Activated naive CD4-positive, alpha-beta T cell treated with anti-CD3 and anti-CD28 coated beads, Interleukin-2, amount 50 U/mL, for 72 hours (primary cell): Measurements from ENCODE around the gene PID1. TPM values are rescaled to one million over a fixed set of nuclear protein-coding genes. Genes with fewer than 3 reads are reported as not detected.

Source experiments
- ATAC-seq, 2 donors: fragments of 150-1000 bp; cut with Tn5 transposase; 2 replicates each; pipeline ENCODE4 v1.10.0; 2021; ENCODE audit warnings: mild to moderate bottlenecking in 2 of 2, moderate library complexity in 2 of 2
- DNase-seq, 2 donors: peaks; one replicate each; pipeline ENCODE4 v3.0.0; 2021 to 2022; ENCODE audit warnings: low spot score in 2 of 2
- H3K27ac Mint-ChIP-seq, 2 donors: one replicate each; pipeline ENCODE4 v1.8.0; 2022; ENCODE audit warnings: mild to moderate bottlenecking in 2 of 2, mixed read lengths in 2 of 2
- H3K36me3 Mint-ChIP-seq, 2 donors: one replicate each; pipeline ENCODE4 v1.8.0; 2022; ENCODE audit warnings: mixed read lengths in 2 of 2
- H3K9me3 Mint-ChIP-seq, 2 donors: one replicate each; pipeline ENCODE4 v1.8.0; 2022; ENCODE audit warnings: mixed read lengths in 2 of 2
- total RNA-seq, 2 donors: library from RNA; stranded (reverse); gene quantifications; one replicate each; pipeline ENCODE4 v1.2.3, GENCODE V29; 2022

The PID1 gene
- total RNA-seq, 2 donors from 2014 or later: not detected

- DNase-seq: no peak
- ATAC-seq: no peak
- H3K36me3 Mint-ChIP-seq: peaks cover 0 to 3% of the 10 kb centered on the region in 2 donors
- H3K27ac Mint-ChIP-seq: no peak overlapping the region
- H3K9me3 Mint-ChIP-seq: peaks cover 4 to 11% of the 10 kb centered on the region in 2 donors
Measured at GRCh38 chr2:229130522-229130921, 140.6 kb downstream of the PID1 start.

DNA sequence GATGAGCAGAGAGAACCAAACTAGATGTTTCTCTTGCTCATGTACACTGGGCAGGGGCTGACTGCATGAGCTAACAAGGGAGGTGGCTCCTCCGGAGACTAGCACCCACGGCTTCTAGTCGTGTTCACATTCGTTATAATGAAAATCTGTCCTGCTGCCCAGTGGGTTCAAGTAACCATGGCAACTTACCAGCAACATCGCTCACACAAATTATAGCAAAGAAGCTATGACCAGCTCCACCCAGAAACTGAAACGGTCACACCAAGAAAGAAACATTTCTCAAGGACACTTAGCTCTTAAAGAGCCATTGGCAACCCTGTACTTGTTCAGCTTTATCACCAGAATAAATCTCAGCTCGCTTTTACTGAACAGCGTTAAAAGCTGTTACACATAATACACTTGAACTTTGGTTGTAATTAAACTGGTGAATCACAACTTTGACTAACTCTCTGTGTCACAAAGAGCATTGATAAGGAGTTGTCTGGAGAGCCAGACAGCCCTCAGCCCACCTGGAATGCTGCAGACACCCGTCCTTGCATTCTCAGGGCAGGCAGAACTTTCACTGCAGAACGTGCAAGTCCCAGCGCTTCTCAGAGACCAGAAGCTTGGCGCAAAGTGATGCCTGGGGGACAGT, 141.2 kb downstream of the PID1 start:
- DNase-seq (no peak), ATAC-seq (no peak)
- peaks cover 7 to 11% of the 10 kb centered on the region in 2 donors for H3K9me3 Mint-ChIP-seq
- no peak overlapping the region for H3K27ac Mint-ChIP-seq
- peaks cover 0 to 5% of the 10 kb centered on the region in 2 donors for H3K36me3 Mint-ChIP-seq

DNA sequence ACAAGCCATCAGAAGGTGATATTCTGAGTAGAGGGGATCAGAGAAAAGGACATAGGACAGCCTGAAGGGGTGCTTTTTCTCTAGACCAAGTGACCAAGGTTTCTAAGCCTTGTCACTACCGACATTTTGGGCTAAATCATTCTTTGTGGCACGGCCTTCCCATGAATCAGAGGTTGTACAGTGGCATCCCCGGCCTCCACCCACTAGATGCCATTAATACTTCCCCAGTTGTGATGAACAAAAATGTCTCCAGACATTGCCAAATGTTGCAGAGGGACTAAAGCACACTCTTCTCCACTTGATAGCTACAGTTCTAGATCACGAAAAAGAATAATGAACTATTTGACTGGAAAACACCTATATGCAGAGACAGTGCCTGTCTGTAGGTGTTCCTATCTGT, 143.6 kb downstream of the PID1 start:
- H3K36me3 Mint-ChIP-seq: peaks cover 0 to 5% of the 10 kb centered on the region in 2 donors
- ATAC-seq (no peak), DNase-seq (no peak)
- H3K27ac Mint-ChIP-seq: no peak overlapping the region
- H3K9me3 Mint-ChIP-seq: peaks cover 7 to 8% of the 10 kb centered on the region in 2 donors

GRCh38 chr2:229126066-229126465, 145.0 kb downstream of the PID1 start:
- DNase-seq (no peak), ATAC-seq (no peak)
- peaks cover 7 to 8% of the 10 kb centered on the region in 2 donors for H3K9me3 Mint-ChIP-seq
- no peak overlapping the region for H3K27ac Mint-ChIP-seq
- peaks cover 0 to 5% of the 10 kb centered on the region in 2 donors for H3K36me3 Mint-ChIP-seq

DNA sequence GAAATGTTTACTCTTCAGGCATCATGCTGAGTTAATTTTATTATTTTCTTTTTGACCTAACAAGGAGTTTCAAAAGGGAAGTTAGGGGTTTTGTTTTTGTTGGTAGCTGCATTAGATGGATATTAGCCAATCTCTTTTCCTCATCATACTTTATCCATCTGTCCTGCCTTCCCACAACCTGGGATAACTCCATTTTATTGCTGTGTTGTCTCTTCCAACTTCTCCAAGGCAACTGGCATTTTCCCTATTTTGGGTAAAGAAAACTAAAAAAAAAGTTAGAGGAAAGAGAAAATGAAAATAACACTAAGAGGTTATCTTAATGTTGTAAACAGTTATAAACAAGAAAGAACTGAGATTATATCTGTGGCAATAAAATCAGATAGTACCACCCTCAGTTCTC, 147.0 kb downstream of the PID1 start:
- H3K9me3 Mint-ChIP-seq: peaks cover 7 to 8% of the 10 kb centered on the region in 2 donors
- ATAC-seq (no peak), DNase-seq (no peak)
- no peak overlapping the region for H3K27ac Mint-ChIP-seq
- peaks cover 0 to 5% of the 10 kb centered on the region in 2 donors for H3K36me3 Mint-ChIP-seq

DNA sequence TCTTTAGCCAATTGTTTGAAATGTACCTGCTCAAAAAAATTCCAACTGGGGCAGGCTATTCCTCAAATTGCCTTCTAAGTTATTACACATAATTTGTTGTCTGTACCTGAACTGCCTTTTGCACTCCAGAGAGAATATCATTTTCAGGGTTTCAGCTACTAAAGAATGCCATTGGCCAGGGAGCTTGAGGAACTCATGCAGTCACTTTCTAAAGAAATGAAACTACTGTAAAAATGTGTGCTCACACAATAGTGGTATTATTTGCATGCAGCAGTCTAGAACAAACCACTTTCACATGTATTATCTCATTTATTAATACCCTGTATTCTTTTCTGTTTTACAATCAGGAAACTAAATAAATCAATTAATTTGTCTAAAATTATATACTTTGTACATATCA, 152.2 kb downstream of the PID1 start:
- H3K9me3 Mint-ChIP-seq: peaks cover 4 to 7% of the 10 kb centered on the region in 2 donors
- no peak overlapping the region for H3K27ac Mint-ChIP-seq
- DNase-seq (no peak), ATAC-seq (no peak)
- H3K36me3 Mint-ChIP-seq: no peaks in the 10 kb centered on the region

GRCh38 chr2:229118336-229118735, 152.8 kb downstream of the PID1 start:
- H3K27ac Mint-ChIP-seq: no peak overlapping the region
- DNase-seq (no peak), ATAC-seq (no peak)
- peaks cover 4 to 7% of the 10 kb centered on the region in 2 donors for H3K9me3 Mint-ChIP-seq
- no peaks in the 10 kb centered on the region for H3K36me3 Mint-ChIP-seq

DNA sequence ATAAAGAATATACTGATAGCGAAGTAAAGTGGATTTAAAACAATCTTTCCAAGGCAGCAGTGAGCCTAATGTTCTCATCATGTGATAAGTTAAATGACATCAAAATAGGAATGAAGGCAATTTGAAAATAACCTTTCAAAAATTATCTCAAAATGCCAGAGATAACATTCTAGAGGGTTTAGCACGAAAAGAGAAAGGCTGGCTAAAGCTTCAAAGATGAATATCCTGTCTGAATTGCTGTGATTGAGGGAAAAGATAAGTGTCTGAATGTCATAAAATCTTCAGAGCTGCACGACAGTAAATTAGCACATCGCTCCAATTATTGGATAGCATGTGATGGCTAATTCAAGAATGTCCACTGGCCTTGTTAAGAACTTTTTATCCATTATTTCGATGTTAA, 159.3 kb downstream of the PID1 start:
- DNase-seq (no peak), ATAC-seq (no peak)
- Mint-ChIP-seq H3K9me3 (peaks cover 9 to 11% of the 10 kb centered on the region in 2 donors), H3K27ac (no peak overlapping the region), H3K36me3 (no peaks in the 10 kb centered on the region)

- ATAC-seq: no peak
- peaks cover 5 to 9% of the 10 kb centered on the region in 2 donors for H3K9me3 Mint-ChIP-seq
- H3K27ac Mint-ChIP-seq: no peak overlapping the region
- H3K36me3 Mint-ChIP-seq: no peaks in the 10 kb centered on the region
- DNase-seq: no peak
Measured at GRCh38 chr2:229109195-229109594, 161.9 kb downstream of the PID1 start.

GRCh38 chr2:229107601-229108000, 163.5 kb downstream of the PID1 start:
- ATAC-seq (no peak), DNase-seq (no peak)
- Mint-ChIP-seq H3K36me3 (no peaks in the 10 kb centered on the region), H3K27ac (no peak overlapping the region), H3K9me3 (peaks cover 5 to 6% of the 10 kb centered on the region in 2 donors)

DNA sequence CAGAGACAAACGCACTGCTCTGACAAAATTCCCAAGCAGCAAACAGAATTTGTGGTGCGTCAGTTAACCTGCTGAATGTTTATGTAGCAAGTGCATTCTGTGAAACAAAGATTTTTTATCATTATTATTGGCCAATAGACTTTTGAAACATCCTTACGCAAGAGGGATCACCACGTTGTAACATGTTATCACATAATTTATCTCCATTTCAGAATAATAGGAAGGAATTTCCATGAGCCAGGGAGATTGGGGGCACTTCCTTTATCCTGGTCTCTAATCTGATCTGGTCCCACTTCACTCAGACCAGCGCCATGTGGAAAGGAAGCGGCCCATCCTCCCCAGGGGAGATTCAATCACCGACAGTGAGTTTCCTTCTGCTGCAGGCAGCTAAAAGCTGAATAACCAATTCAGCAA, 166.1 kb downstream of the PID1 start:
- ATAC-seq: no peak
- Mint-ChIP-seq H3K27ac (no peak overlapping the region), H3K36me3 (no peaks in the 10 kb centered on the region), H3K9me3 (peaks cover 3 to 5% of the 10 kb centered on the region in 2 donors)
- DNase-seq: no peak

DNA sequence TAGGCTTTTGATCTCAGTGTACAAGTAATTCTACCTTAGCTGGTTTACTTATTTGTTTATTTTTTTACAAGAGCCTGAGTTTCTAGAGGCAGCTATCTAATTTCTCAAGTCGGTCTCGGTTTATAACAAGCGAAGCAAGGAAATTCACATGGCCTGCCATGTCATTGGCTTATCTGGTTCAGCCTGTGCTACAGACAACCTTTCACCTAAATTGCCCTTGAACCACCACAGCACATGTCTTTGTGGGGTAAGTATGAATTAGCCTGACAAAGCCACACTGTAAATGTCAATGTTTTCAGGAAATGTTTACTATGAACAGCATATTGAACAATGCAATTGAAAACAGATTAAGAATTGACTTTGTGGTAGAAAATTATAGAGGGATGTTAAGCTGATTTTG, 167.1 kb downstream of the PID1 start:
- Mint-ChIP-seq H3K27ac (no peak overlapping the region), H3K36me3 (no peaks in the 10 kb centered on the region), H3K9me3 (peaks cover 5 to 7% of the 10 kb centered on the region in 2 donors)
- ATAC-seq: no peak
- DNase-seq: no peak

- no peak overlapping the region for H3K27ac Mint-ChIP-seq
- DNase-seq (no peak), ATAC-seq (no peak)
- peaks cover 5 to 7% of the 10 kb centered on the region in 2 donors for H3K9me3 Mint-ChIP-seq
- no peaks in the 10 kb centered on the region for H3K36me3 Mint-ChIP-seq
Measured at GRCh38 chr2:229101314-229101713, 169.8 kb downstream of the PID1 start.

GRCh38 chr2:229099231-229099630, 171.9 kb downstream of the PID1 start:
- peaks cover 4 to 5% of the 10 kb centered on the region in 2 donors for H3K9me3 Mint-ChIP-seq
- no peak overlapping the region for H3K27ac Mint-ChIP-seq
- no peak for DNase-seq
- no peak for ATAC-seq
- no peaks in the 10 kb centered on the region for H3K36me3 Mint-ChIP-seq

DNA sequence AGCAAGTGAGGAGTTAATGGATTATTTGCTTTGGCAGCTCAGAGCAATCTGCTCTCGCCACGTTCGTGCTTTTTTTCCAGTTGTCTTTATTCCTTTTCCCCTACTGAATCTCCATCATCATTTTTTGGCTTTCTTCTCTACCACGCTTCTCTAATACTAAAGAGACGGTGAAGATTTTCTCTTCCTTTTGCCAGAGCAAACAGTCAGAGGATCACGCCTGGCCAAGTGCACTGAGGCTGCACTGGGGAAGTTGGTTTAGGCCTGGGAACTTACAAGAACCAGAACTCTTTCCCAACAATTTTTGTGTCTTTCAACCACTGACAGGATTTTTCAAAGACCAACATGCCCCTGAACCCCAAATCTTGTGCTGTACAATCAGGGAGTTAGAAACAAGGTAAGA, 172.3 kb downstream of the PID1 start:
- Mint-ChIP-seq H3K36me3 (no peaks in the 10 kb centered on the region), H3K27ac (no peak overlapping the region), H3K9me3 (peaks cover 5 to 7% of the 10 kb centered on the region in 2 donors)
- ATAC-seq (no peak), DNase-seq (no peak)

DNA sequence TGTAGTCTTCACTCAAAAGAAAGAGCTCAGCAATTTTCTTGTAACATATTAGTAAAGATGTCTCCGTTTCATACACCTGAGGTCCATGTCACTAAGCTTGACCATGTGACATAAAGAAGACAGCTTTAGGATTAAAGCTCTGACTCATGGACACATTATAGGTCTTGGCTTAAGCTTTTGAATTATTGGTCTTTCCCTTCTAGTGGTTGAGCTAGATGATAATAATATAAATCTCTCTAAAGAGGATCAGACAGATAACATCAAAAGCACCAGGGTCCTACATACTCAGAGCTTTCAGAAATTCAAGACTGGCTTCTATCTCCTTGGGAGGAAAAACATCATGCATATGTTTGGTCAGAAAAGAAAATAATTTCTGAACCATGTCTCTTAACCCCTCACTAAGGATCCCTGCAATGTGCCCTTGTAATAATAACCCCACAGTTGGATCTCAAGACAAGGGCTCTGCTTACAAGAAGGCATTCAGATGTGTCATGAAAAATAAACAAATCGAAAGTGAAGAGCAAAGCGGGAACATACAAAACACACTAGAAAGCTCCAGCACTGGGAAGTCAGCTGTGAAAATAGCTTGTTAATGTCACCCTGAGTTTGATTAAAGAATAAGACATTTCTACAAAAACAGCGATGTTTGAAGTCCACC, 174.5 kb downstream of the PID1 start:
- H3K27ac Mint-ChIP-seq: no peak overlapping the region
- DNase-seq: no peak
- no peaks in the 10 kb centered on the region for H3K36me3 Mint-ChIP-seq
- H3K9me3 Mint-ChIP-seq: peaks cover 12 to 13% of the 10 kb centered on the region in 2 donors
- ATAC-seq: no peak

GRCh38 chr2:229095472-229095871, 175.6 kb downstream of the PID1 start:
- DNase-seq: no peak
- Mint-ChIP-seq H3K9me3 (peaks cover 12 to 13% of the 10 kb centered on the region in 2 donors), H3K27ac (no peak overlapping the region), H3K36me3 (no peaks in the 10 kb centered on the region)
- no peak for ATAC-seq

DNA sequence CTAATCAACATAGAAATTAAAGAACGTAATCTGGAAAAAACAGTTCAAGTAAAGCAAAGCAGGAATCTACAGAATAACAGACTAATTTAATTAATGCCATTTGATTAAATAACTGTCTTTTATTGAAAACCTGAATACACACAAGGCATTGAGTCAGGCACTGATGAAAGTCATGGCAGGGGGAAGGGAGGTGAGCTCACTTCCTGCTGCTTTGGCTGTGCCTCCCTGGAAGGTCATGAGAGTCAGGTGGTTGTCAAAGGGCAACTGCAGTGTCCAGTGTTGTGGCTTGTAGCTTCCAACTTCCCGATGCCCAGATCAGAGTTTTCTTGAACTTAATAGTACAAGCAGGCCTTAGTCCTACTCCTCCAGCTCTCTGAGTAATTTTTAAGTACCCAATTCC, 180.9 kb downstream of the PID1 start:
- no peak for ATAC-seq
- Mint-ChIP-seq H3K27ac (no peak overlapping the region), H3K36me3 (no peaks in the 10 kb centered on the region), H3K9me3 (peaks cover 7 to 9% of the 10 kb centered on the region in 2 donors)
- no peak for DNase-seq
